HG03354 (cell line): ENCODE measurements around the gene ORC4.

Experiments used
- ATAC-seq: cut with Tn5 transposase; IDR thresholded peaks from one replicate; pipeline ENCODE4 v1.9.1; 2021; ENCODE audit warnings: mild to moderate bottlenecking; ENCODE audit not compliant: unreplicated experiment, poor library complexity, severe bottlenecking

The ORC4 gene

GRCh38 chr2:147939313-147939712, 81.2 kb downstream of the ORC4 start:
- ATAC-seq, result no peak

- ATAC-seq, result peak; percentile 74
Measured at GRCh38 chr2:147937744-147938349, 82.7 kb downstream of the ORC4 start.

DNA sequence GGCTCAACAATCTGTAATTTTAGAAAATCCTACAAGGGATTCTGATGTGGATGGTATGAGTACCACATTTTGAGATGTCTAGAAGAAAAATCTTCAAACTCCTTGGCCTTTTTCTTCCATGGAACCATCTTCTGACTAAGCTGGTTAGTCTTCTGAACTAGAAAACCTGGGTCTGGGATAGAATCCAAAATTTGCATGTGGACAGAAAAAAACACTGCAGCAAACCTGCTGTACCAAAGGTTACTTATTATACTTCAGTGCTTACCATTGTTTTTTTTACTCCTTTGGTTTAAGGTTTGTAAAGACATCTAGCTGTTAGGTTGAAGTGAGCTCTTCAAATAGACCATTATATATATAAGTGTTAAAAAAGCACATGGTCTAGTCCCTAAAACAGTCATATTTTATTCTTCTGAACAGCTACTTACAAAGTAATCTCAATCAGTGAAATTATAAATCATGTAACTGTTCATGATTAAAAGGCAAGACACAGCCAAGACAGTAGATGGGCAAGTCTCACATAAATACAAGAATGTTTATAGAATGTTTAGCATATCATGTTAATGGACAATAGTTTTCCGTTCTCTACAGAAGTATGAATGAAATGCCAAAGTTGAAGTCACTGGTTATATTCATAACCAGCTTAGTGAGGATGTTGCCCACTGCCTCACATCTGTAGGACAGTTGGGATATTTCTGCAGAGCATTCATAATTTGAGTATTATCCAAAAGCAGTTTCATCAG, 85.5 kb downstream of the ORC4 start:
- ATAC-seq, result no peak

GRCh38 chr2:147933931-147934330, 86.6 kb downstream of the ORC4 start:
- ATAC-seq, result no peak

GRCh38 chr2:147927053-147927588, 93.4 kb downstream of the ORC4 start:
- no peak for ATAC-seq

- ATAC-seq, result no peak
Measured at GRCh38 chr2:147925886-147926285, 94.7 kb downstream of the ORC4 start.

DNA sequence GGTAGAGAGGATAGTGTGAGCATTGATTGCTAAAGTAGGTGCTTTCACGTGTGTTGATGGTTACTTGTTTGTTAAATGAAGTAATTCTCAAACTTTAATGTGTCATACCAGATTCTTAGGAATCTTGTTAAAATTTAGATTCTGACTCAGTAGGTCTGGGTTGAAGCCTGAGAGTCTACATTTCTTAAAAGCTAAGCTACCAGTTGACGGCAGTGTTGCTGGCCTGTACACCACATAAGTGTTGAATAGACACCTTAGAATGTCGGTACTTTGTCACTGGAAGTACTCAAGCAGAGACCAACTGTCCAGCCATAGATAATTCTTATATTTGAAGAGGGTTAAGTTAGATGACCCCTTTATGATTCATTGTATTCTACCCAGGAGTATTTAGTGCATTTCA, 95.9 kb downstream of the ORC4 start:
- ATAC-seq, result no peak

DNA sequence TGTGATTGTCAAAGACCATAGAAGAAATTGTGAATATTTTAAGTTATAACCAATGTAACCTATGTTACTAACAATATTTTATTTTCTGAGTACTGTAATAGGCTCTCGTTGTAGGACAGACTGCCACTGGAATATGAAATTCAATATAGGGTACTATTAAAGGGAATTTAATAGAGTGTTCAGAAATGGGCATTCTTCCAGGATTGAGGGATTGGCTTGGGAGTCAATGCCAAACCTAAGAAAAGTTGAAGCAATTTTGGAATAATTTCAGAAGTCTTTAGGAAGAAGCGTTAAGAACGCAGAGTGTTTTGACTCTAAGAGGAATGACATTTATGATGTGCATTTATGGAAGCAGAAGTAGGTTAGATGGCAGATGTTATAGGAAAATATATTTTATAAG, 96.7 kb downstream of the ORC4 start:
- ATAC-seq, result no peak

- ATAC-seq, result no peak
Measured at GRCh38 chr2:147917161-147917560, 103.4 kb downstream of the ORC4 start.

DNA sequence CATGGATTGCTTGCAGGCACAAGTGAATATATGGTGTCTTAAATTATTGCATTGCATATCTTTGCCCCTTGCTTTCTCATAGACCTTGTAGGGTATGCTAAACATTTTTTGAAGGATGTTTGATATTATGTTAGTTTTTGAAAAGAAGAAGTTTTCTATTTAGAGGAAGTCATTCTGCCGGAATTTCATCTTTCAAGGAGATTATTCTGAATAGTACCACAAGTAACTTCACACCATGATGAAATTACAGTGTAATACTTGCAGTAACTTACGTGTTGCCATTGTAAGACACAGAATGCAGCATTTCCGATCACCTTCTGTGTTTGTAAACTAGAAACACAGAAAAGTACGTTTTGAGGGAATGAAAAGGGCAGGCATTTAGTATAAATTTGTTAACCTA, 103.8 kb downstream of the ORC4 start:
- ATAC-seq, result no peak

- ATAC-seq, result no peak
Measured at GRCh38 chr2:147916067-147916466, 104.5 kb downstream of the ORC4 start.

DNA sequence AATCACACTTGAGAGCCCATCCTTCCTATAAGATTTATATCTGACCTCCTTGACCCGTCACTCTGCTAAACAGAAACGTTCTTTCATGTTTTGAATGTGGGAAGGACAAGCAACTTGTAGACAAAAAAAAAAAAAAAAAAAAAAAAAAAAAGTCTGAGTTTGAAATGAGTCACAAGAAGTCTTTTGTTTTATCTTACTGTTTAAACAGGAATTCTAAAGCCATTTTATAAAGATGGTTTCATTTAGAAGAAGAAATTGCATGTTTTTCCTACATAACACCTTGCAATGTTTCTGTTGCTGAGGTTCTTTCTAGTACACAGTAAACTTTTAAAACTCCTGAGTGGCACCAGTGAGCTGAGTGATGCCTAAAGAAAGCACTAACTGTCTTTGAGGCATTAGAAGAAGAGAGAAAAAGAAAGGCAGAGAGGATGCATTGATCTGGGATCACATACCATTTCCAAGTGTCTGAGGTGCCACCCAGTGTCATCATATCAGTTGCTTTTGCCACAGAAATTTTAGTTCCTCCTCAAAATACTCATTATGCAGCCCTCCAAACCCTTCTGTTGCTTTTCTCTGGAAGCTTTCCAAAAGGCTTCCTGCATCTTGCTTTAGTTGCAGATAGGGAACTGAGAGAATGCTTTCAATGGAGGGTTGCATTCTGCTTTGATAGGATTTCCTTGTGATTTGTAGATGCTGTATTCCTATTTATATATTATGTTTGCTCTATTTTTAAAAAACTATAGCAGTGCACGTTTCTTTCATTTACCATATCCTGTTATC, 106.6 kb downstream of the ORC4 start:
- no peak for ATAC-seq

DNA sequence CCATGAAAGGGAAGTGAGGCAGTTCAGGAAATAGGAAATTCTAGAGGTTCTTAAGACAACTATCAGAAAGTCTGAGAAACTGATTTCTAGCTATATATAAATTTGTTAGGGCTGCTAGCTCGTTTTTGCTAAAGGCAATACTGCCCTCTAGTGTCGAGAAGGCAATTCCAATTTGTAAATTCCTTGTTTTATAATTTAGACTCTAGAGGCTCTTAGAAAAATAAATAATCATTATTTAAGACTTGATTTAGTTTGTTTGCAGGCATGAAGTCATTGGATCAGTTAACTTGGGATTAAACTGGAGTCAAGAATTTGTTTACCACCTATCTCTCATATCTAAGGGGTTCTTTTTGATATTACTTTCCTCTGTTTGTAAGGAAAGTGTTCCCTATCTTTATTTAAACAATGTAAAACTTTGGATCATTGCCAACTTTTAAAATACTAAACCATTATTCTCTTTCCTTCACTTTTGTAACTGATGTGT, 109.5 kb downstream of the ORC4 start:
- ATAC-seq, result no peak

- no peak for ATAC-seq
Measured at GRCh38 chr2:147909178-147909577, 111.4 kb downstream of the ORC4 start.

GRCh38 chr2:147904051-147904450, 116.5 kb downstream of the ORC4 start:
- no peak for ATAC-seq

- peak; percentile 66 for ATAC-seq
Measured at GRCh38 chr2:147888680-147889079, 131.9 kb downstream of the ORC4 start.

DNA sequence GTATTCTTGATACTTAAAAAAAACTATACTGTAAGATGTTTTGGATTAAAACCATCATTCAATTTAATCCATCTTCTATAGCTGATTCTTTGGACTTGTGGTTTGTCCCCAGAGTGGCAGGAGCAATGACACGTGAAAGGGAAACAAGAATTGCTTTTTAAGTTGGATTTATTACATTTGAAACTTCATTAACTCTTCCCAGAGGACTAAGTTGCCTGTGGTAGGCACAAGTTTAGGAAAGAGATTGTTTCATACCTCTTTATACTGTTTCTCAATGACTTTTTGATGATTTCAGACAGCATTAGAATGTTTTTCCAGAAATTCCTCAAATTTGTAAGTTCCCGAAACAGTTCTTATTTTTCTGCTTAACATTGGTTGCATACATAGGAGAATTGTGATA, 134.4 kb downstream of the ORC4 start:
- no peak for ATAC-seq

DNA sequence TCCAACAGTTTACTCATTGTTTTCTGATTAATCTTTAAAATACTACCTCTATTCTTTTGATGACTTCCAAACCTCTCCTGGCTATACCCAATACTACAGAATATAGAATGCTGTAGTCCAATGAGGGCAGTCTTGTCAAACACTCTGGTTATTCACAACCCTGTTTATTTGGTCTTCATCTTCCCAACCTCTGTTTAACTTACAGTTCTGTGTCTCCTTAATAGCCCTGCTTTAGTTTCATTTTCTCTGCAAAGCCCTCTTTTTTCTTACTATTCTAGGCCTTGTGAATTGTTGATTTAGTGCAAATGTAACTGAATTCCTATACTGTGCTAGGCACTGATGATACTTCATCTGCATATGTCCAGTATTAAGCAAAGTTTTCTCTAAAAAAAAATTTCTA, 135.7 kb downstream of the ORC4 start:
- no peak for ATAC-seq

DNA sequence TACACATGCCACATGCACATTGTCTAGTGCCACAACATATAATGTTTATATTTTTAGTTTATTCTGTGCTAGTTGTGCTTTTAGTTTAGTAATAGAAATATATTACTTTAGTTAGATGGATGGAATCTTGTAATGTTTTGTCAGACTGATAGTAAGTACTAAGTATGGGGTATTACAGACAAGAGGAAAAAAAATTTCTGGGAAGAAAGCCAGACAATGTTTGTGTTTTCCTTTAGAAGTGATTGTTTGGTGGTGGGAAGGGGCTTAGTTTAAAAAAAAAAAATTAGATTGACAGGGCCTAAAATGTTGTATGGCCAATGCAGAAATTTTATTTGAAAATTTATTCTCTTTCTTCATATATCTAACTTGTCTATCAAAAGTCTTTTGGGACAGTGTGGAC, 137.9 kb downstream of the ORC4 start:
- no peak for ATAC-seq
